Prostate gland (tissue), 2 donors: ENCODE measurements around the gene DLGAP1. TPM values are rescaled to one million over a fixed set of nuclear protein-coding genes. Genes with fewer than 3 reads are reported as not detected.

Source experiments
- DNase-seq: peaks from one replicate; pipeline ENCODE4 v3.0.0-alpha.2; 2019; ENCODE audit warnings: low spot score
- H3K27ac ChIP-seq, 2 donors: fragments of 200-600 bp; sonication (generic); 2 replicates each; pipeline ENCODE4 v1.5.1; 2017 to 2019
- H3K27me3 ChIP-seq: fragments of 200-600 bp; sonication (generic); replicated peaks from 2 replicates; pipeline ENCODE4 v1.5.1; 2019; ENCODE audit not compliant: insufficient read depth
- H3K36me3 ChIP-seq, 2 donors: fragments of 200-600 bp; sonication (generic); 1 replicate in 1 of 2; 2 replicates in 1 of 2; pipeline versions ENCODE4 v1.5.1 to v1.8.1; 2017 to 2019
- H3K4me1 ChIP-seq: fragments of 200-600 bp; sonication (generic); replicated peaks from 2 replicates; pipeline ENCODE4 v1.5.1; 2019
- H3K4me3 ChIP-seq, 2 donors: fragments of 200-600 bp; sonication (generic); 2 replicates each; pipeline ENCODE4 v1.5.1; 2017 to 2019
- H3K9me3 ChIP-seq: fragments of 200-600 bp; sonication (generic); 2 replicates; pipeline ENCODE4 v1.5.1; 2017
- CTCF ChIP-seq, 4 experiments: fragments of 200-600 bp in 2 of 4; fragments of 450-650 bp in 2 of 4; sonication (generic) in 2 of 4; IDR thresholded peaks; 1 replicate in 3 of 4; 2 replicates in 1 of 4; pipeline ENCODE4 v1.5.1; 2016 to 2019; ENCODE audit warnings: antibody characterized with exemption in 4 of 4, mild to moderate bottlenecking in 2 of 4, moderate library complexity in 2 of 4
- POLR2A ChIP-seq: fragments of 450-650 bp; IDR thresholded peaks from one replicate; pipeline ENCODE4 v1.6.1; 2016; ENCODE audit warnings: antibody characterized with exemption, mild to moderate bottlenecking
- POLR2AphosphoS5 ChIP-seq: sonication (generic); formaldehyde crosslinking; IDR thresholded peaks from one replicate; pipeline ENCODE4 v1.6.1; 2017; ENCODE audit warnings: antibody characterized with exemption
- WGBS: methylation state at CpG from one replicate; pipeline ENCODE4 v1.1.5; 2018; 5-methylcytosine and 5-hydroxymethylcytosine counted together
- intact Hi-C: fragments of 100-400 bp; cut with DNase I; formaldehyde crosslinking; loops from one replicate; pipeline ENCODE4 v1.14.2; 2022
- total RNA-seq, 2 donors: library from RNA; depleted of rRNA; stranded (reverse); fragments of >200 nt; gene quantifications; one replicate each; pipeline ENCODE4 v1.1.0, GENCODE V29; 2016

DLGAP1 gene
- total RNA-seq, 2 donors from 2014 or later: 42.2 to 66.7 TPM

DNA sequence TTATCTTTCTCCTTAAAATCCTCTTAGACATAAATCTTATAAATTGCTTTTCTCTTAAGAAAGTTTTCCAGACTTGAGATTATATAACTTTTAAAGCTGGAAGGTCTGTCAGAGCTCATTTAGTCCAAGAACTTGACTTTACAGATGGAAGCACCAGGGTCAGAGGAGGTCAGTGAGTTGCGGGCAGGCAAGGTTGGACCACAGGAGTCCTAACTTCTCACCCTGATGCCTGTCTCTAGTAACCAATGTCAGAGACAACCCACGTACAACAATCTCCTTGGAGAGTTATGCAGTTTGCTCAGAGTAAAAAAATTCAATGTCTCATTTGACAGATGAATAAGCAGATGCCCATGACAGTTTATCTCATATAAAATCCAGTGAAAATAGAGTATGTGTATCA lies 203.9 kb downstream of the DLGAP1 start:
- 64% methylated on average over 2 of the region's 2 CpGs for WGBS
- no peaks in the 10 kb centered on the region for H3K9me3 ChIP-seq
- no peaks in the 10 kb centered on the region for H3K36me3 ChIP-seq
- no peak overlapping the region for H3K27ac ChIP-seq
- TF ChIP-seq CTCF (IDR thresholded peaks at IDR 0.05) (no peak), POLR2AphosphoS5 (no peak), POLR2A (no peak)
- no peak for DNase-seq
- H3K4me3 ChIP-seq: no peak overlapping the region
- H3K4me1 ChIP-seq: no peaks in the 10 kb centered on the region
- H3K27me3 ChIP-seq: no peaks in the 10 kb centered on the region
- intact Hi-C loops: no loop called here

GRCh38 chr18:4250141-4250540 lies 205.0 kb downstream of the DLGAP1 start:
- WGBS: 79% methylated on average over 2 of the region's 2 CpGs
- intact Hi-C loops: no loop called here

GRCh38 chr18:4248686-4249085 lies 206.4 kb downstream of the DLGAP1 start:
- Histone ChIP-seq H3K9me3 (no peaks in the 10 kb centered on the region), H3K27ac (no peak overlapping the region), H3K4me1 (no peaks in the 10 kb centered on the region), H3K27me3 (no peaks in the 10 kb centered on the region), H3K4me3 (no peak overlapping the region), H3K36me3 (no peaks in the 10 kb centered on the region)
- TF ChIP-seq CTCF (IDR thresholded peaks at IDR 0.05) (no peak), POLR2A (no peak), POLR2AphosphoS5 (no peak)
- DNase-seq: no peak
- WGBS: 90% methylated on average over 10 of the region's 10 CpGs
- intact Hi-C loops: no loop called here

More at GRCh38 chr18:4250141-4250540, 205.0 kb downstream of the DLGAP1 start:
- no peak overlapping the region for H3K4me3 ChIP-seq
- DNase-seq: no peak
- H3K27me3 ChIP-seq: no peaks in the 10 kb centered on the region
- no peak for TF ChIP-seq POLR2A
- no peak for TF ChIP-seq POLR2AphosphoS5
- no peak for TF ChIP-seq CTCF (IDR thresholded peaks at IDR 0.05)
- H3K27ac ChIP-seq: no peak overlapping the region
- no peaks in the 10 kb centered on the region for H3K4me1 ChIP-seq
- no peaks in the 10 kb centered on the region for H3K36me3 ChIP-seq
- no peaks in the 10 kb centered on the region for H3K9me3 ChIP-seq

DNA sequence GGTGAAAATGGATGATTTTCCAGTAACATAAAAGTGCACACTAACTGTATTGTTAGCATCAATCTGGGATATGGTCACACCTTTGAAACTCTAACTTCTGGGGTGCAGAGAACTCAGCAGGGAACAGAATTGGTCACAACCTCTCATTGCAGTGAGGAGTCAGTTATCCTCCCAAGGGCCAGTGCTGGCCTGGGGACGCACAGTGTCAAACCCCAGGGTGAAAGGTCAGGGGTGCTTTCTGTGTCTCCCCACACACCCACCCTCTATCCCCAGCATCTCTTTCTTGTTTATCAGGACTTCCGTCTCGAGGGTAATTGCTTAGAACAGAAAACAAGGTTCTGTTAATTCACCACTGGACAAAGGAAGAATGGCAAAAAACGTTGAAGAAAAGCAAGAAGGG lies 208.7 kb downstream of the DLGAP1 start:
- no peak for DNase-seq
- H3K9me3 ChIP-seq: no peaks in the 10 kb centered on the region
- TF ChIP-seq CTCF (IDR thresholded peaks at IDR 0.05): no peak
- TF ChIP-seq POLR2A: no peak
- TF ChIP-seq POLR2AphosphoS5: no peak
- H3K36me3 ChIP-seq: no peaks in the 10 kb centered on the region
- no peaks in the 10 kb centered on the region for H3K27me3 ChIP-seq
- 80% methylated on average over 4 of the region's 4 CpGs for WGBS
- H3K27ac ChIP-seq: no peak overlapping the region
- no peak overlapping the region for H3K4me3 ChIP-seq
- H3K4me1 ChIP-seq: no peaks in the 10 kb centered on the region
- intact Hi-C loops: no loop called here

GRCh38 chr18:4245456-4245855 lies 209.7 kb downstream of the DLGAP1 start:
- intact Hi-C loops: no loop called here
- Histone ChIP-seq H3K9me3 (no peaks in the 10 kb centered on the region), H3K27ac (no peak overlapping the region), H3K4me1 (no peaks in the 10 kb centered on the region), H3K27me3 (no peaks in the 10 kb centered on the region), H3K36me3 (no peaks in the 10 kb centered on the region), H3K4me3 (no peak overlapping the region)
- WGBS: 67% methylated on average over 3 of the region's 3 CpGs
- no peak for DNase-seq
- no peak for TF ChIP-seq POLR2A
- no peak for TF ChIP-seq POLR2AphosphoS5
- no peak for TF ChIP-seq CTCF (IDR thresholded peaks at IDR 0.05)
